Measurements from ENCODE around the gene HIGD2A. TPM values are rescaled to one million over a fixed set of nuclear protein-coding genes. Genes with fewer than 3 reads are reported as not detected.

HIGD2A gene
- total and polyA plus RNA-seq, 2 of the 13 experiments (the other 11 are each of a cell fraction or from before 2014, with no cell fraction given) = 89.2 to 146 TPM

DNA sequence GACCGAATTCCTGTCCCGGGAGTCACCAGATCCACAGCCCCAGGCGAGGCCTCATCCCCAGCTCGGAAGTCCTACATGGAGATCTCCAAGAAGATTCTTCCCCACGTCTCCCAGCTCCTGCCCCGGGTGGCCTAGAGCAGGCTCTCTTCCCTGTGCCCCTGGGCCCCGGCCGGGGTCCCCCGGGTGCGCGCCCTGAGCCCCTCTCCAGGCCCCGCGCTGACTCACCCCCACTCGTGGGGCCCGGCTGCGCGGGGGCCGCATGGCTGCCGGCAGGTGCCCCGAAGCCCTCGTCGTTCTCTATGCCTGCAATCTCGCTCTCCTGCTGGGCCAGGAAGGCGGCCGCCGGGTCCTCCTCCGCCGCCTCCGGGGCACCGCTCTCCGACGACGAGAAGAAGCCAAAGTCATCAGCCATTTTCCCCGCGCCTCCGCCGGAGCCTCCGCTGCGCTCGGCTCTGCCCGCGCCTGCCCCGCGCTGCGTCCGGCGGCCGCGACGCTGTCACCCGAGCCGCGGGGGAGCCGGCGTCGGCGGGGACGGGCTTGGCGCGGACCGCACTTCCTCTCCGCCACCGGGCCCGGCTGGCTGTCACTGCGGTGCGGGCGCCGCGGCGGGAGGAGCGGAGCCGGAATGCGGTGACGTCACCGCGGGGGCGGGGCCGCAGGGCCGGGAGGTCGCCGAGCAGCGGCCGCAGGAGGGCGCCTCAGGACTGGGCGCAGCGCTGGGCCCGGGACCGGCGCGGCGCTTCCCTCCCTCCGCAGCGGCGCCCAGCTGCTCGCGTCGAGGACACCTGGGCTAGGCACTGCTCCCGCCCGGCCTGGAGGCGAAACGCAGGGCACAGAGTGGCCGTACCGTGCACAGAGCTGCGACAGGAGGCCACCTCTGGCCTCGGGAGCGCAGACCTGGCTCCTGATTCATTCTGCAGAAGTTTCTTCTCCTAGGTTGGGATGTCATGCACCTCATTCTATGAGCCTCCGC is 27.7 kb downstream of the HIGD2A start, which contains the start of gene CLTB (continued):
- TF ChIP-seq, protein P1, sequence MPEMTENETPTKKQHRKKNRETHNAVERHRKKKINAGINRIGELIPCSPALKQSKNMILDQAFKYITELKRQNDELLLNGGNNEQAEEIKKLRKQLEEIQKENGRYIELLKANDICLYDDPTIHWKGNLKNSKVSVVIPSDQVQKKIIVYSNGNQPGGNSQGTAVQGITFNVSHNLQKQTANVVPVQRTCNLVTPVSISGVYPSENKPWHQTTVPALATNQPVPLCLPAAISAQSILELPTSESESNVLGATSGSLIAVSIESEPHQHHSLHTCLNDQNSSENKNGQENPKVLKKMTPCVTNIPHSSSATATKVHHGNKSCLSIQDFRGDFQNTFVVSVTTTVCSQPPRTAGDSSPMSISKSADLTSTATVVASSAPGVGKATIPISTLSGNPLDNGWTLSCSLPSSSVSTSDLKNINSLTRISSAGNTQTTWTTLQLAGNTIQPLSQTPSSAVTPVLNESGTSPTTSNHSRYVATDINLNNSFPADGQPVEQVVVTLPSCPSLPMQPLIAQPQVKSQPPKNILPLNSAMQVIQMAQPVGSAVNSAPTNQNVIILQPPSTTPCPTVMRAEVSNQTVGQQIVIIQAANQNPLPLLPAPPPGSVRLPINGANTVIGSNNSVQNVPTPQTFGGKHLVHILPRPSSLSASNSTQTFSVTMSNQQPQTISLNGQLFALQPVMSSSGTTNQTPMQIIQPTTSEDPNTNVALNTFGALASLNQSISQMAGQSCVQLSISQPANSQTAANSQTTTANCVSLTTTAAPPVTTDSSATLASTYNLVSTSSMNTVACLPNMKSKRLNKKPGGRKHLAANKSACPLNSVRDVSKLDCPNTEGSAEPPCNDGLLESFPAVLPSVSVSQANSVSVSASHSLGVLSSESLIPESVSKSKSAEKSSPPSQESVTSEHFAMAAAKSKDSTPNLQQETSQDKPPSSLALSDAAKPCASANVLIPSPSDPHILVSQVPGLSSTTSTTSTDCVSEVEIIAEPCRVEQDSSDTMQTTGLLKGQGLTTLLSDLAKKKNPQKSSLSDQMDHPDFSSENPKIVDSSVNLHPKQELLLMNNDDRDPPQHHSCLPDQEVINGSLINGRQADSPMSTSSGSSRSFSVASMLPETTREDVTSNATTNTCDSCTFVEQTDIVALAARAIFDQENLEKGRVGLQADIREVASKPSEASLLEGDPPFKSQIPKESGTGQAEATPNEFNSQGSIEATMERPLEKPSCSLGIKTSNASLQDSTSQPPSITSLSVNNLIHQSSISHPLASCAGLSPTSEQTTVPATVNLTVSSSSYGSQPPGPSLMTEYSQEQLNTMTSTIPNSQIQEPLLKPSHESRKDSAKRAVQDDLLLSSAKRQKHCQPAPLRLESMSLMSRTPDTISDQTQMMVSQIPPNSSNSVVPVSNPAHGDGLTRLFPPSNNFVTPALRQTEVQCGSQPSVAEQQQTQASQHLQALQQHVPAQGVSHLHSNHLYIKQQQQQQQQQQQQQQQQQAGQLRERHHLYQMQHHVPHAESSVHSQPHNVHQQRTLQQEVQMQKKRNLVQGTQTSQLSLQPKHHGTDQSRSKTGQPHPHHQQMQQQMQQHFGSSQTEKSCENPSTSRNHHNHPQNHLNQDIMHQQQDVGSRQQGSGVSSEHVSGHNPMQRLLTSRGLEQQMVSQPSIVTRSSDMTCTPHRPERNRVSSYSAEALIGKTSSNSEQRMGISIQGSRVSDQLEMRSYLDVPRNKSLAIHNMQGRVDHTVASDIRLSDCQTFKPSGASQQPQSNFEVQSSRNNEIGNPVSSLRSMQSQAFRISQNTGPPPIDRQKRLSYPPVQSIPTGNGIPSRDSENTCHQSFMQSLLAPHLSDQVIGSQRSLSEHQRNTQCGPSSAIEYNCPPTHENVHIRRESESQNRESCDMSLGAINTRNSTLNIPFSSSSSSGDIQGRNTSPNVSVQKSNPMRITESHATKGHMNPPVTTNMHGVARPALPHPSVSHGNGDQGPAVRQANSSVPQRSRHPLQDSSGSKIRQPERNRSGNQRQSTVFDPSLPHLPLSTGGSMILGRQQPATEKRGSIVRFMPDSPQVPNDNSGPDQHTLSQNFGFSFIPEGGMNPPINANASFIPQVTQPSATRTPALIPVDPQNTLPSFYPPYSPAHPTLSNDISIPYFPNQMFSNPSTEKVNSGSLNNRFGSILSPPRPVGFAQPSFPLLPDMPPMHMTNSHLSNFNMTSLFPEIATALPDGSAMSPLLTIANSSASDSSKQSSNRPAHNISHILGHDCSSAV (CRISPR knock-in tag; IDR thresholded peaks at IDR 0.05; ENCODE audit: borderline replicate concordance) = no peak
- TF ChIP-seq KDM2A (CRISPR knock-in tag; IDR thresholded peaks at IDR 0.05; ENCODE audit: borderline replicate concordance, low read depth) = peak; percentile 85
- TF ChIP-seq MIXL1 (CRISPR knock-in tag; IDR thresholded peaks at IDR 0.05) = peak; percentile 52; the same call in 1 of the 2 replicates
- TF ChIP-seq GATAD1 (CRISPR knock-in tag; IDR thresholded peaks at IDR 0.05) = peak; percentile 79
- TF ChIP-seq ZC3H13 (CRISPR knock-in tag; IDR thresholded peaks at IDR 0.05) = no peak
- 0 out of 2 replicates have a peak, but pooled peaks have one; percentile 31 for TF ChIP-seq ZNF24 (IDR thresholded peaks at IDR 0.05)
- TF ChIP-seq ZNF777 (CRISPR knock-in tag; IDR thresholded peaks at IDR 0.05) = peak; percentile 63
- TF ChIP-seq ZFYVE20 (CRISPR knock-in tag; IDR thresholded peaks at IDR 0.05; ENCODE audit: borderline replicate concordance, low read depth) = no peak
- no peak for TF ChIP-seq ZNF251 (CRISPR knock-in tag; IDR thresholded peaks at IDR 0.05)
- TF ChIP-seq HOXA3 (CRISPR knock-in tag; IDR thresholded peaks at IDR 0.05) = peak; percentile 94
- peak; percentile 79 for TF ChIP-seq THAP11 (CRISPR knock-in tag; IDR thresholded peaks at IDR 0.05)
- no peak for TF ChIP-seq BORCS8-MEF2B (CRISPR knock-in tag; IDR thresholded peaks at IDR 0.05)
- TF ChIP-seq, protein P2, sequence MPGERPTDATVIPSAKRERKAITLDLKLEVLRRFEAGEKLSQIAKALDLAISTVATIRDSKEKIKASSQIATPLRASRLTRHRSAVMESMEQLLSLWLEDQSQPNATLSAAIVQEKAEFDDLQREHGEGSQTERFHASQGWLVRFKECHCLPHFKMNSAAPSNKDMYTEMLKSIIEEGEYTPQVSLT (CRISPR knock-in tag; IDR thresholded peaks at IDR 0.05; ENCODE audit: borderline replicate concordance, low read depth) = no peak; the same call in 1 of the 2 replicates
- TF ChIP-seq GPN1 (CRISPR knock-in tag; IDR thresholded peaks at IDR 0.05; ENCODE audit: borderline replicate concordance) = no peak
- TF ChIP-seq LCORL (IDR thresholded peaks at IDR 0.05) = no peak
- TF ChIP-seq LCORL (CRISPR knock-in tag; IDR thresholded peaks at IDR 0.05) = peak; percentile 75
- TF ChIP-seq, protein P3, sequence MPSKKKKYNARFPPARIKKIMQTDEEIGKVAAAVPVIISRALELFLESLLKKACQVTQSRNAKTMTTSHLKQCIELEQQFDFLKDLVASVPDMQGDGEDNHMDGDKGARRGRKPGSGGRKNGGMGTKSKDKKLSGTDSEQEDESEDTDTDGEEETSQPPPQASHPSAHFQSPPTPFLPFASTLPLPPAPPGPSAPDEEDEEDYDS (CRISPR knock-in tag; IDR thresholded peaks at IDR 0.05) = 0 out of 2 replicates have a peak, but pooled peaks have one; percentile 20
- TF ChIP-seq ZNF343 (CRISPR knock-in tag; IDR thresholded peaks at IDR 0.05) = no peak
- TF ChIP-seq HDAC1 (CRISPR knock-in tag; IDR thresholded peaks at IDR 0.05) = peak; percentile 86
- peak; percentile 97 for TF ChIP-seq SP4 (CRISPR knock-in tag; IDR thresholded peaks at IDR 0.05)
- TF ChIP-seq NR2C2 (CRISPR knock-in tag; IDR thresholded peaks at IDR 0.05; ENCODE audit: borderline replicate concordance) = peak; percentile 66
- peak; percentile 80; the same call in 1 of the 2 replicates for TF ChIP-seq ZBTB7A (CRISPR knock-in tag; IDR thresholded peaks at IDR 0.05)

All from HepG2 (cell line).